ENCODE results near the gene HENMT1. TPM values are rescaled to one million over a fixed set of nuclear protein-coding genes. Genes with fewer than 3 reads are reported as not detected.

The HENMT1 gene
- total RNA-seq, 1 experiment from 2014 or later = 6.2 TPM

GRCh38 chr1:108606478-108606877 is 54.4 kb downstream of the HENMT1 start:
- no peaks in the 10 kb centered on the region for H4K20me1 ChIP-seq (ENCODE audit: control insufficient read depth, insufficient read depth, insufficient read length)
- Mint-ChIP-seq H3K9me3 (no peaks in the 10 kb centered on the region), H3K27ac (no peak overlapping the region), H3K27me3 (ENCODE audit: low read depth) (no peaks in the 10 kb centered on the region), H3K36me3 (ENCODE audit: insufficient read depth in 1 of 3, low read depth in 3 of 3) (peaks cover 0 to 11% (median 4%) of the 10 kb centered on the region in 3 experiments; a peak in 4 of 7 replicates), H3K4me1 (peaks cover 3 to 4% of the 10 kb centered on the region in 2 experiments; a peak in 3 of 4 replicates), H3K4me3 (no peak overlapping the region)
- no peaks in the 10 kb centered on the region for H3K79me1 ChIP-seq (ENCODE audit: insufficient read depth, low read depth, low read length, poor library complexity, severe bottlenecking)
- H3K23me2 ChIP-seq (ENCODE audit: insufficient read length, low read depth, low read length, poor library complexity, severe bottlenecking) = no peaks in the 10 kb centered on the region
- H2AFZ ChIP-seq (ENCODE audit: low read length) = no peak overlapping the region
- no peak overlapping the region for H4K5ac ChIP-seq (ENCODE audit: insufficient read length, low read depth, low read length)
- H3K27ac ChIP-seq (ENCODE audit: insufficient read length, low read depth, low read length) = no peak overlapping the region
- no peak overlapping the region for H2BK12ac ChIP-seq (ENCODE audit: insufficient read length, low read depth, low read length)
- H3K79me2 ChIP-seq (ENCODE audit: insufficient read depth, low read length) = no peaks in the 10 kb centered on the region
- no peak overlapping the region for H2BK15ac ChIP-seq (ENCODE audit: low read depth, low read length)
- no peak overlapping the region for H3K4me2 ChIP-seq (ENCODE audit: insufficient read depth, insufficient read length, low read length)
- no peaks in the 10 kb centered on the region for H3K9me3 ChIP-seq (ENCODE audit: control insufficient read depth, low read depth, low read length)
- H2AK5ac ChIP-seq (ENCODE audit: insufficient read length, low read length) = no peak overlapping the region
- no peak overlapping the region for H2BK20ac ChIP-seq (ENCODE audit: low read depth, low read length, poor library complexity, severe bottlenecking)
- H4K91ac ChIP-seq (ENCODE audit: insufficient read length, low read depth, low read length) = no peak overlapping the region
- DNase-seq = no peak
- no peaks in the 10 kb centered on the region for H3K4me1 ChIP-seq (ENCODE audit: insufficient read depth, low read length)
- no peak overlapping the region for H3T11ph ChIP-seq (ENCODE audit: low read length)
- no peak for TF ChIP-seq CTCF (conservative IDR thresholded peaks at IDR 0.05)
- H3K14ac ChIP-seq (ENCODE audit: insufficient read depth, low read length) = no peak overlapping the region
- H2BK5ac ChIP-seq (ENCODE audit: insufficient read length, low read length) = no peak overlapping the region
- no peak overlapping the region for H3K9ac ChIP-seq (ENCODE audit: extremely low read depth, insufficient read length, low read length)
- no peak overlapping the region for H4K8ac ChIP-seq (replicated peaks; ENCODE audit: insufficient read length, low read depth, low read length)
- no peak overlapping the region for H2BK120ac ChIP-seq (ENCODE audit: low read depth, low read length, poor library complexity, severe bottlenecking)
- H3K18ac ChIP-seq (ENCODE audit: insufficient read length, low read depth, low read length) = no peak overlapping the region
- no peaks in the 10 kb centered on the region for H3K27me3 ChIP-seq (ENCODE audit: insufficient read depth, low read length)
- no peak overlapping the region for H3K4ac ChIP-seq (ENCODE audit: low read depth, low read length)
- no peak overlapping the region for H3K23ac ChIP-seq (ENCODE audit: insufficient read length, low read depth, low read length)
- H3K56ac ChIP-seq (ENCODE audit: insufficient read length, low read depth, low read length) = no peak overlapping the region

Measured in H9 (cell line).